ENCODE results near the gene G6PC1.
"Not testable (repeated sequence)": the region's sequence is repeated elsewhere in the genome, so short reads cannot be mapped to it uniquely, and the experiment has no call there.

G6PC1 gene

GRCh38 chr17:42900460-42901331, at the start of gene G6PC1:
TSS of gene G6PC1 (plus strand) at chr17:42900799. CDS start at chr17:42900877, 78 bp downstream.
- no peak for TF ChIP-seq ZFX (IDR thresholded peaks at IDR 0.05)
- no peak for TF ChIP-seq CTCF (conservative IDR thresholded peaks at IDR 0.05)
- no peak within 1 kb of the TSS for H3K27ac ChIP-seq

GRCh38 chr17:42850954-42851353, 49.6 kb upstream of the G6PC1 start, which contains the start of gene AOC3:
TSS of gene AOC3 (plus strand) at chr17:42851199. CDS start at chr17:42851344, 145 bp downstream.
- no peak for TF ChIP-seq CTCF (conservative IDR thresholded peaks at IDR 0.05)
- no peak for TF ChIP-seq ZFX (IDR thresholded peaks at IDR 0.05)

GRCh38 chr17:42851371-42852240, 49.0 kb upstream of the G6PC1 start:
- H3K27ac ChIP-seq: not testable (repeated sequence)

More at GRCh38 chr17:42850954-42851353, 49.6 kb upstream of the G6PC1 start, which contains the start of gene AOC3:
- H3K27ac ChIP-seq: no peak within 1 kb of the TSS

- no peak overlapping the region for H3K27ac ChIP-seq
- no peak for TF ChIP-seq CTCF (conservative IDR thresholded peaks at IDR 0.05)
- TF ChIP-seq ZFX (IDR thresholded peaks at IDR 0.05): no peak
These were observed 48.2 kb upstream of the G6PC1 start for GRCh38 chr17:42852351-42852750.

- H3K27ac ChIP-seq: no peak overlapping the region
- TF ChIP-seq CTCF (conservative IDR thresholded peaks at IDR 0.05): no peak
- TF ChIP-seq ZFX (IDR thresholded peaks at IDR 0.05): no peak
These were observed 47.6 kb upstream of the G6PC1 start for GRCh38 chr17:42853004-42853403.

- no peak for TF ChIP-seq CTCF (conservative IDR thresholded peaks at IDR 0.05)
- no peak overlapping the region for H3K27ac ChIP-seq
These were observed 47.0 kb upstream of the G6PC1 start for GRCh38 chr17:42853597-42853967.

GRCh38 chr17:42853968-42854790, 46.4 kb upstream of the G6PC1 start:
- H3K27ac ChIP-seq: no peak overlapping the region
- TF ChIP-seq CTCF (conservative IDR thresholded peaks at IDR 0.05): no peak
- TF ChIP-seq ZFX (IDR thresholded peaks at IDR 0.05): no peak

Data from C4-2B (cell line).